Measurements from ENCODE around the gene INPP4A.

The INPP4A gene

GRCh38 chr2:98452396-98453027 lies 7.9 kb downstream of the INPP4A start:
- Histone ChIP-seq H3K4me1 (ENCODE audit: control insufficient read depth, insufficient read depth, low read length, poor library complexity, severe bottlenecking) (peaks cover 83% of the 10 kb centered on the region), H3K27me3 (replicated peaks; ENCODE audit: control insufficient read depth, insufficient read depth, low read length, poor library complexity, severe bottlenecking) (no peaks in the 10 kb centered on the region), H3K4me3 (ENCODE audit: insufficient read depth, low read depth, low read length, poor library complexity, severe bottlenecking) (no peak overlapping the region), H3K36me3 (ENCODE audit: control insufficient read depth, insufficient read depth, low read length) (no peaks in the 10 kb centered on the region), H3K27ac (ENCODE audit: insufficient read depth, low read length, poor library complexity, severe bottlenecking) (no peak overlapping the region), H3K9me3 (ENCODE audit: control insufficient read depth, low read length) (no peaks in the 10 kb centered on the region)
- no peak for DNase-seq

- Histone ChIP-seq H3K4me3 (ENCODE audit: insufficient read depth, low read depth, low read length, poor library complexity, severe bottlenecking) (no peak overlapping the region), H3K27ac (ENCODE audit: insufficient read depth, low read length, poor library complexity, severe bottlenecking) (no peak overlapping the region), H3K27me3 (replicated peaks; ENCODE audit: control insufficient read depth, insufficient read depth, low read length, poor library complexity, severe bottlenecking) (no peaks in the 10 kb centered on the region), H3K36me3 (ENCODE audit: control insufficient read depth, insufficient read depth, low read length) (no peaks in the 10 kb centered on the region), H3K9me3 (ENCODE audit: control insufficient read depth, low read length) (no peaks in the 10 kb centered on the region), H3K4me1 (ENCODE audit: control insufficient read depth, insufficient read depth, low read length, poor library complexity, severe bottlenecking) (peaks cover 85% of the 10 kb centered on the region)
- no peak for DNase-seq
Observed at GRCh38 chr2:98453083-98453482, 8.4 kb downstream of the INPP4A start.

GRCh38 chr2:98453531-98453930 lies 8.9 kb downstream of the INPP4A start:
- Histone ChIP-seq H3K4me1 (ENCODE audit: control insufficient read depth, insufficient read depth, low read length, poor library complexity, severe bottlenecking) (peaks cover 88% of the 10 kb centered on the region), H3K27me3 (replicated peaks; ENCODE audit: control insufficient read depth, insufficient read depth, low read length, poor library complexity, severe bottlenecking) (no peaks in the 10 kb centered on the region), H3K4me3 (ENCODE audit: insufficient read depth, low read depth, low read length, poor library complexity, severe bottlenecking) (no peak overlapping the region), H3K27ac (ENCODE audit: insufficient read depth, low read length, poor library complexity, severe bottlenecking) (peak overlapping the region; percentile 61), H3K9me3 (ENCODE audit: control insufficient read depth, low read length) (no peaks in the 10 kb centered on the region), H3K36me3 (ENCODE audit: control insufficient read depth, insufficient read depth, low read length) (no peaks in the 10 kb centered on the region)
- DNase-seq = no peak

- H3K4me3 ChIP-seq (ENCODE audit: insufficient read depth, low read depth, low read length, poor library complexity, severe bottlenecking) = peak overlapping the region; percentile 8
- H3K9me3 ChIP-seq (ENCODE audit: control insufficient read depth, low read length) = no peaks in the 10 kb centered on the region
- no peak for DNase-seq
- H3K4me1 ChIP-seq (ENCODE audit: control insufficient read depth, insufficient read depth, low read length, poor library complexity, severe bottlenecking) = peaks cover 88% of the 10 kb centered on the region
- H3K36me3 ChIP-seq (ENCODE audit: control insufficient read depth, insufficient read depth, low read length) = no peaks in the 10 kb centered on the region
- H3K27me3 ChIP-seq (replicated peaks; ENCODE audit: control insufficient read depth, insufficient read depth, low read length, poor library complexity, severe bottlenecking) = no peaks in the 10 kb centered on the region
- peak overlapping the region; percentile 61 for H3K27ac ChIP-seq (ENCODE audit: insufficient read depth, low read length, poor library complexity, severe bottlenecking)
Observed at GRCh38 chr2:98454073-98454472, 9.4 kb downstream of the INPP4A start.

- Histone ChIP-seq H3K4me3 (ENCODE audit: insufficient read depth, low read depth, low read length, poor library complexity, severe bottlenecking) (peak overlapping the region; percentile 8), H3K27me3 (replicated peaks; ENCODE audit: control insufficient read depth, insufficient read depth, low read length, poor library complexity, severe bottlenecking) (no peaks in the 10 kb centered on the region), H3K27ac (ENCODE audit: insufficient read depth, low read length, poor library complexity, severe bottlenecking) (peak overlapping the region; percentile 61), H3K9me3 (ENCODE audit: control insufficient read depth, low read length) (no peaks in the 10 kb centered on the region), H3K36me3 (ENCODE audit: control insufficient read depth, insufficient read depth, low read length) (no peaks in the 10 kb centered on the region), H3K4me1 (ENCODE audit: control insufficient read depth, insufficient read depth, low read length, poor library complexity, severe bottlenecking) (peaks cover 88% of the 10 kb centered on the region)
- no peak for DNase-seq
Observed at GRCh38 chr2:98454500-98455235, 10.0 kb downstream of the INPP4A start.

- H3K27me3 ChIP-seq (replicated peaks; ENCODE audit: control insufficient read depth, insufficient read depth, low read length, poor library complexity, severe bottlenecking) = no peaks in the 10 kb centered on the region
- H3K4me1 ChIP-seq (ENCODE audit: control insufficient read depth, insufficient read depth, low read length, poor library complexity, severe bottlenecking) = peaks cover 88% of the 10 kb centered on the region
- no peak overlapping the region for H3K4me3 ChIP-seq (ENCODE audit: insufficient read depth, low read depth, low read length, poor library complexity, severe bottlenecking)
- H3K9me3 ChIP-seq (ENCODE audit: control insufficient read depth, low read length) = no peaks in the 10 kb centered on the region
- no peaks in the 10 kb centered on the region for H3K36me3 ChIP-seq (ENCODE audit: control insufficient read depth, insufficient read depth, low read length)
- peak overlapping the region; percentile 61 for H3K27ac ChIP-seq (ENCODE audit: insufficient read depth, low read length, poor library complexity, severe bottlenecking)
- no peak for DNase-seq
Observed at GRCh38 chr2:98455494-98455976, 10.9 kb downstream of the INPP4A start.

- Histone ChIP-seq H3K36me3 (ENCODE audit: control insufficient read depth, insufficient read depth, low read length) (no peaks in the 10 kb centered on the region), H3K4me1 (ENCODE audit: control insufficient read depth, insufficient read depth, low read length, poor library complexity, severe bottlenecking) (peaks cover 89% of the 10 kb centered on the region), H3K27me3 (replicated peaks; ENCODE audit: control insufficient read depth, insufficient read depth, low read length, poor library complexity, severe bottlenecking) (no peaks in the 10 kb centered on the region), H3K27ac (ENCODE audit: insufficient read depth, low read length, poor library complexity, severe bottlenecking) (peak overlapping the region; percentile 52), H3K9me3 (ENCODE audit: control insufficient read depth, low read length) (no peaks in the 10 kb centered on the region), H3K4me3 (ENCODE audit: insufficient read depth, low read depth, low read length, poor library complexity, severe bottlenecking) (no peak overlapping the region)
- no peak for DNase-seq
Observed at GRCh38 chr2:98457045-98457696, 12.5 kb downstream of the INPP4A start.

GRCh38 chr2:98458207-98458606 lies 13.5 kb downstream of the INPP4A start:
- H3K4me1 ChIP-seq (ENCODE audit: control insufficient read depth, insufficient read depth, low read length, poor library complexity, severe bottlenecking) = peaks cover 81% of the 10 kb centered on the region
- peak overlapping the region; percentile 52 for H3K27ac ChIP-seq (ENCODE audit: insufficient read depth, low read length, poor library complexity, severe bottlenecking)
- no peak overlapping the region for H3K4me3 ChIP-seq (ENCODE audit: insufficient read depth, low read depth, low read length, poor library complexity, severe bottlenecking)
- no peaks in the 10 kb centered on the region for H3K9me3 ChIP-seq (ENCODE audit: control insufficient read depth, low read length)
- no peaks in the 10 kb centered on the region for H3K36me3 ChIP-seq (ENCODE audit: control insufficient read depth, insufficient read depth, low read length)
- H3K27me3 ChIP-seq (replicated peaks; ENCODE audit: control insufficient read depth, insufficient read depth, low read length, poor library complexity, severe bottlenecking) = no peaks in the 10 kb centered on the region
- no peak for DNase-seq

GRCh38 chr2:98458667-98459380 lies 14.2 kb downstream of the INPP4A start:
- Histone ChIP-seq H3K4me1 (ENCODE audit: control insufficient read depth, insufficient read depth, low read length, poor library complexity, severe bottlenecking) (peaks cover 81% of the 10 kb centered on the region), H3K27ac (ENCODE audit: insufficient read depth, low read length, poor library complexity, severe bottlenecking) (peak overlapping the region; percentile 63), H3K36me3 (ENCODE audit: control insufficient read depth, insufficient read depth, low read length) (no peaks in the 10 kb centered on the region), H3K9me3 (ENCODE audit: control insufficient read depth, low read length) (no peaks in the 10 kb centered on the region), H3K4me3 (ENCODE audit: insufficient read depth, low read depth, low read length, poor library complexity, severe bottlenecking) (no peak overlapping the region), H3K27me3 (replicated peaks; ENCODE audit: control insufficient read depth, insufficient read depth, low read length, poor library complexity, severe bottlenecking) (no peaks in the 10 kb centered on the region)
- DNase-seq = no peak

Data from effector memory CD4-positive, alpha-beta T cell (primary cell).